HCT116 (cell line): ENCODE data around the gene HLA-E. TPM values are rescaled to one million over a fixed set of nuclear protein-coding genes. Genes with fewer than 3 reads are reported as not detected.

Experiments
- ATAC-seq: fragments of 200-7000 bp; cut with Tn5 transposase; 2 replicates; pipeline ENCODE4 v1.9.1; 2020; ENCODE audit warnings: mild to moderate bottlenecking, moderate library complexity
- BruUV-seq: library from RNA; stranded (reverse); fragments of 400-500 nt; replicated peaks from 2 replicates; lab custom pipeline; 2021; lab: Mats Ljungman, UMichigan
- CTCF ChIA-PET: fragments of 300-600 bp; sonication (Branson Sonifier 250); formaldehyde crosslinking; loops from one replicate; lab custom pipeline; 2021; ENCODE audit warnings: antibody characterized with exemption; lab: Charles Lee
- POLR2A ChIA-PET: fragments of 300-600, 350-600 bp; sonication (Branson Sonifier 250); formaldehyde crosslinking; loops from one replicate; lab custom pipeline; 2021; ENCODE audit warnings: antibody characterized with exemption; lab: Charles Lee
- RAD21 ChIA-PET, 2 experiments: fragments of 300-600 bp; sonication (Branson Sonifier 250); formaldehyde crosslinking; loops; one replicate each; lab custom pipeline; 2023; ENCODE audit warnings: low total read pairs in 2 of 2; ENCODE audit not compliant: uncharacterized antibody in 2 of 2, unreplicated experiment in 2 of 2, low non-redundant PET in 1 of 2; lab: Charles Lee
- DNase-seq: peaks from one replicate; pipeline ENCODE4 v3.0.0-alpha.2; 2010; ENCODE audit warnings: low read depth, low spot score
- H2AFZ ChIP-seq: fragments of 200-600 bp; shearing (Covaris generic), sonication (generic); 2 replicates; pipeline ENCODE4 v1.6.1; 2017; ENCODE audit warnings: low read depth, mixed run types, mixed read lengths, antibody characterized with exemption, low read length; ENCODE audit not compliant: poor library complexity, severe bottlenecking
- H3K27ac ChIP-seq: 2 replicates; pipeline ENCODE4 v1.5.1; 2012; ENCODE audit warnings: low read depth, low read length
- H3K27me3 ChIP-seq: fragments of 200-600 bp; sonication (generic); 2 replicates; pipeline ENCODE4 v1.6.1; 2016; ENCODE audit warnings: mixed run types, low read length, mixed read lengths; ENCODE audit not compliant: insufficient read depth
- H3K36me3 ChIP-seq, 2 experiments: fragments of 200-500 bp in 1 of 2; fragments of 200-600 bp in 1 of 2; sonication (Bioruptor generic) in 1 of 2; sonication (generic) in 1 of 2; 2 replicates each; pipeline versions ENCODE4 v1.5.1 to v1.6.1; 2014 to 2016; ENCODE audit warnings: low read length in 2 of 2, inconsistent platforms in 1 of 2, mixed read lengths in 1 of 2, mixed run types in 1 of 2; ENCODE audit not compliant: insufficient read depth in 2 of 2, control insufficient read depth in 1 of 2
- H3K4me1 ChIP-seq, 2 experiments: fragments of 200-600 bp in 1 of 2; sonication (generic) in 1 of 2; 2 replicates each; pipeline versions ENCODE4 v1.5.1 to v1.6.1; 2012 to 2017; ENCODE audit warnings: low read length in 2 of 2, inconsistent platforms in 1 of 2, mild to moderate bottlenecking in 1 of 2, mixed read lengths in 1 of 2, mixed run types in 1 of 2, moderate library complexity in 1 of 2; ENCODE audit not compliant: insufficient read depth in 2 of 2, control insufficient read depth in 1 of 2
- H3K4me2 ChIP-seq: fragments of 200-600 bp; sonication (generic); 2 replicates; pipeline ENCODE4 v1.6.1; 2017; ENCODE audit warnings: mixed run types, low read length, mixed read lengths
- H3K4me3 ChIP-seq, 2 experiments: fragments of 200-600 bp in 1 of 2; sonication (generic) in 1 of 2; replicated peaks in 1 of 2; 2 replicates each; pipeline ENCODE4 v1.5.1; 2011 to 2016; ENCODE audit warnings: low read length in 2 of 2, control low read depth in 1 of 2, low read depth in 1 of 2, mild to moderate bottlenecking in 1 of 2, mixed read lengths in 1 of 2, mixed run types in 1 of 2
- H3K79me2 ChIP-seq: fragments of 200-600 bp; sonication (generic); 2 replicates; pipeline ENCODE4 v1.6.1; 2017; ENCODE audit warnings: mild to moderate bottlenecking, mixed run types, low read length, moderate library complexity, mixed read lengths; ENCODE audit not compliant: insufficient read depth
- H3K9ac ChIP-seq: fragments of 200-600 bp; sonication (generic); 2 replicates; pipeline ENCODE4 v1.6.1; 2016; ENCODE audit warnings: low read length, mixed read lengths
- H3K9me2 ChIP-seq: fragments of 200-600 bp; sonication (generic), shearing (Covaris generic); 2 replicates; pipeline ENCODE4 v1.6.1; 2017; ENCODE audit warnings: mixed run types, mild to moderate bottlenecking, moderate library complexity; ENCODE audit not compliant: insufficient read depth
- H3K9me3 ChIP-seq, 2 experiments: fragments of 200-500 bp in 1 of 2; fragments of 200-600 bp in 1 of 2; sonication (Bioruptor generic) in 1 of 2; sonication (generic) in 1 of 2; 2 replicates each; pipeline ENCODE4 v1.6.1; 2014 to 2017; ENCODE audit warnings: low read length in 2 of 2, mixed read lengths in 2 of 2, inconsistent platforms in 1 of 2, low read depth in 1 of 2, mild to moderate bottlenecking in 1 of 2, mixed run types in 1 of 2, moderate library complexity in 1 of 2; ENCODE audit not compliant: control insufficient read depth in 1 of 2, insufficient read depth in 1 of 2
- H4K20me1 ChIP-seq: fragments of 200-600 bp; sonication (generic), shearing (Covaris generic); 2 replicates; pipeline ENCODE4 v1.6.1; 2017; ENCODE audit warnings: mixed run types, mild to moderate bottlenecking, moderate library complexity; ENCODE audit not compliant: insufficient read depth
- POLR2A ChIP-seq: IDR thresholded peaks from 2 replicates; pipeline ENCODE4 v1.7.0; 2011; ENCODE audit warnings: borderline replicate concordance; ENCODE audit not compliant: insufficient read depth, insufficient read length; ENCODE audit errors: extremely low read depth
- YY1 ChIP-seq: IDR thresholded peaks from 2 replicates; pipeline ENCODE4 v1.6.1; 2011; ENCODE audit warnings: low read length, low read depth, moderate library complexity, mild to moderate bottlenecking; ENCODE audit not compliant: insufficient replicate concordance; ENCODE audit errors: extremely low read depth
- intact Hi-C: fragments of 100-400 bp; cut with micrococcal nuclease; formaldehyde crosslinking; loops from 2 replicates; pipeline ENCODE4 v1.10.0; 2022
- total RNA-seq: library from RNA; stranded (reverse); gene quantifications from one replicate; pipeline ENCODE4 v1.2.1, GENCODE V29; 2021; ENCODE audit not compliant: unreplicated experiment

HLA-E gene
- total RNA-seq, 1 experiment from 2014 or later = 108 TPM

GRCh38 chr6:30542915-30543314 lies 53.6 kb downstream of the HLA-E start:
- Histone ChIP-seq H3K4me2 (no peak overlapping the region), H3K9ac (no peak overlapping the region), H2AFZ (no peak overlapping the region), H3K27me3 (no peaks in the 10 kb centered on the region), H3K4me1 (peaks cover 0 to 10% of the 10 kb centered on the region in 2 experiments; a peak in 2 of 4 replicates), H3K9me2 (no peaks in the 10 kb centered on the region), H3K36me3 (0 out of 4 replicates have a peak, but pooled peaks cover 0 to 4% of the 10 kb centered on the region in 2 experiments), H4K20me1 (no peaks in the 10 kb centered on the region), H3K9me3 (no peaks in the 10 kb centered on the region), H3K27ac (no peak overlapping the region), H3K79me2 (no peaks in the 10 kb centered on the region), H3K4me3 (no peak overlapping the region)
- no TSS peak for BruUV-seq
- no peak for DNase-seq
- ChIA-PET RAD21 (no interaction called here), POLR2A (interaction anchor here (1.1 to 1.7 kb wide), 2 partner anchors 70 to 188 kb away, joined by 3 to 4 read pairs; no protein-coding TSS in a partner anchor), CTCF (interaction anchor here (0.9 to 3.3 kb wide), 5 partner anchors 11 to 130 kb away, joined by 3 to 36 read pairs (median 6); partner anchors contain the start of gene DHX16)
- ATAC-seq = no peak
- intact Hi-C loops = loop anchor here (5.0 kb wide), 1 partner anchor 189 kb away; no protein-coding TSS in a partner anchor
- no peak for TF ChIP-seq POLR2A
- no peak for TF ChIP-seq YY1

Other genes starting within 250 kb of the HLA-E start
- gene TRIM39, start 162.6 kb upstream of the HLA-E start, total RNA-seq = 11.2 TPM
- 70.4 TPM for gene RPP21, start 144.4 kb upstream of the HLA-E start, total RNA-seq
- gene GNL1, start 67.0 kb downstream of the HLA-E start, total RNA-seq = 113 TPM
- gene PRR3, start 67.8 kb downstream of the HLA-E start, total RNA-seq = 16.7 TPM
- 53.3 TPM for gene ABCF1, start 81.9 kb downstream of the HLA-E start, total RNA-seq
- gene PPP1R10, start 127.7 kb downstream of the HLA-E start, total RNA-seq = 104 TPM
- 112 TPM for gene MRPS18B, start 128.3 kb downstream of the HLA-E start, total RNA-seq
- 19.8 TPM for gene ATAT1, start 137.4 kb downstream of the HLA-E start, total RNA-seq
- gene C6orf136, start 157.6 kb downstream of the HLA-E start, total RNA-seq = 34.8 TPM
- 46.0 TPM for gene DHX16, start 183.5 kb downstream of the HLA-E start, total RNA-seq
- gene PPP1R18, start 197.1 kb downstream of the HLA-E start, total RNA-seq = 33.6 TPM
- 13.6 TPM for gene NRM, start 201.5 kb downstream of the HLA-E start, total RNA-seq
- 75.8 TPM for gene MDC1, start 227.8 kb downstream of the HLA-E start, total RNA-seq
- 886 TPM for gene TUBB, start 230.8 kb downstream of the HLA-E start, total RNA-seq